Mesodermal cell (in vitro differentiated cells): ENCODE measurements around the gene ZXDC.

Experiments
- H3K27ac ChIP-seq: 2 replicates; pipeline ENCODE4 v1.7.0; 2013; ENCODE audit warnings: mild to moderate bottlenecking, low read depth, low read length, moderate library complexity; ENCODE audit not compliant: severe bottlenecking
- H3K36me3 ChIP-seq: 2 replicates; pipeline ENCODE4 v1.7.1; 2013; ENCODE audit warnings: mild to moderate bottlenecking, low read length, moderate library complexity; ENCODE audit not compliant: control insufficient read depth, insufficient read depth
- H3K4me1 ChIP-seq: one replicate; pipeline ENCODE4 v1.7.1; 2013; ENCODE audit warnings: mild to moderate bottlenecking, low read length; ENCODE audit not compliant: insufficient read depth, control insufficient read depth, poor library complexity, severe bottlenecking
- H3K4me3 ChIP-seq: 2 replicates; pipeline ENCODE4 v1.7.0; 2013; ENCODE audit warnings: low read length, control low read depth, mild to moderate bottlenecking; ENCODE audit not compliant: insufficient read depth, poor library complexity, severe bottlenecking; ENCODE audit errors: extremely low read depth
- H3K9me3 ChIP-seq: 2 replicates; pipeline ENCODE4 v1.7.1; 2013; ENCODE audit warnings: mild to moderate bottlenecking, low read length, moderate library complexity; ENCODE audit not compliant: control insufficient read depth
- WGBS, 2 experiments: methylation state at CpG; one replicate each; pipeline ENCODE4 v1.1.5; 2013; ENCODE audit warnings: missing lambda C conversion rate in 2 of 2; ENCODE audit not compliant: insufficient coverage in 2 of 2; 5-methylcytosine and 5-hydroxymethylcytosine counted together

The ZXDC gene

DNA sequence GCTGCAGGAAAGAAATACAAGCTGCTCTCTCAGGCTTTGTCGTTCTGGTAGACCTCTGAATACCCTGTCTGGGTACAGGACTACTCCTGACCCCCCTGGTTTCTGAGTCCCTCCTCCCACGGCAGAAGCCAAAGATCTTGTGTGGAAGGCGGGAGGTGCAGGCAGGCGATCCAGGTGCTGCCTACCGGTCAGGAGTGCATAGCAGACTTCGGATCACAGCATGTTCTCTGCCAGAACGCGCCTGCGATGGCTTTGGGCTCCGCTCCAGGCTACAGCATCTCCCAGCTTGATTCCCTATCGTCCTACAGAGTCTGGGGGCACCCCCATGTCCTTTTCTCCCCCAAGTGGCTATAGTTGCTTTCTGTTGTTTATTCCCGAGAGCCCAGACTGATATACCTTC, 83.4 kb downstream of the ZXDC start:
- H3K36me3 ChIP-seq = no peaks in the 10 kb centered on the region
- no peak overlapping the region for H3K4me3 ChIP-seq
- H3K27ac ChIP-seq = no peak overlapping the region
- H3K4me1 ChIP-seq = peaks cover 4% of the 10 kb centered on the region
- H3K9me3 ChIP-seq = no peaks in the 10 kb centered on the region
- 85 to 88% methylated on average over 10 of the region's 12 CpGs for WGBS, 2 experiments

DNA sequence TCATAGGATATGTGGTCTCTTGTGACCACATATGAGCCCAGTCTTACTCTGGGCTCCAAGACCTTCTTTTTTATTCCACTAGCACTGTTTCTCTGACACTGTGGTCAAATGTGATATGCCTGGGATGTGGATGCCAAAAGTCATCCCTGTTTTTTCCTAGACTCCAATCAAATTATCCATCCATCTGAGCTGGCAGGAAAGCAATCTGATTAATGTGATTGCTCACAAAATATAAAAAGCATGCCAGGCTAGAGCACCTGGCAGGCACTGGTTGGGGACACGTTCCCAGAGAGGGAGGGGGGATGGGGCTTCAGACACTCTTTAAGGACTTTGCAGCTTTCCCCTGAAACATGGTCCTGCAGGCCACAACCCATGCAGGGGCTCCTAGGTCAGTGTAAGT, 84.1 kb downstream of the ZXDC start:
- 69 to 83% methylated on average over 1 of the region's 1 CpG for WGBS, 2 experiments
- no peaks in the 10 kb centered on the region for H3K36me3 ChIP-seq
- H3K9me3 ChIP-seq = no peaks in the 10 kb centered on the region
- H3K4me3 ChIP-seq = no peak overlapping the region
- peaks cover 4% of the 10 kb centered on the region for H3K4me1 ChIP-seq
- no peak overlapping the region for H3K27ac ChIP-seq

DNA sequence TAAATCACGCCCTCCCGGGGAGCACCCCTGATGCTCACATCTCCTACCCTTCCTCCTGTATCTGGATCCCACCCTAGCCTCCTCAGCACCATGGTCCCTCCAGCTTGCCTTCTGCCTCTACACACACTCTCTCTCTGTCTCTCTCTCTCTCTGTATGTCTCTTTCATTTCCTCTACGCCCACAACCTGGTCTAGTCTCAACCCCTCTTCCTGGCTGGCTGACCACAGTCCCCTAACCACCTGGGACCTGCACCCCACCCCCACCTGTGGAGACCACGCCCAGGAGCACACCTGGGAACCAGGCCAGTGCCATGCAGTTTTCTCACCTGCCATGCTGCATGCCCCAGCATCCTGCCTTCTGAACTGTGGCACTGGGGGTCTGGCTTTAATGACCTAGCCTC, 84.9 kb downstream of the ZXDC start:
- Histone ChIP-seq H3K36me3 (no peaks in the 10 kb centered on the region), H3K27ac (no peak overlapping the region), H3K4me3 (no peak overlapping the region), H3K4me1 (peaks cover 4% of the 10 kb centered on the region), H3K9me3 (no peaks in the 10 kb centered on the region)
- WGBS, 2 experiments = 84 to 86% methylated on average over 2 to 4 of the region's 4 CpGs

DNA sequence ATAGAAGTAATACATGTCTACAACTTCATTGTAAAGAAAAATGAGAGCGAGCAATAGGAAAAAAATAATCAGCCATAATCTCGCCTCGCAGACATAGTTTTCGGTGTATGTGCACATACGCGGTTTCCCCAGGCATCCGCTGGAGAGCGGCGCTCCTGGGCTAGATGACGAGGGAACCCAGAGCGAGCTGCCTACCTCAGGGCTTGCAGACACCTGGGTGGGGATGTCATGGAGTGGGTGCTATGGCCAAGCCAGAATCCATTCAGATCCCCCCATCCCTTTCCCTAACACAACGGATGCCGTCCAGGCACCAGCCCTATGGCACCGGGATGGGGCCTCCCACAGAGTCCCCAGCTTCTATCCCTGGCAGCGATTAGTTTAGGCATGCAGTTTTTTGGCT, 85.5 kb downstream of the ZXDC start:
- Histone ChIP-seq H3K9me3 (no peaks in the 10 kb centered on the region), H3K27ac (no peak overlapping the region), H3K4me1 (peaks cover 2% of the 10 kb centered on the region), H3K36me3 (no peaks in the 10 kb centered on the region), H3K4me3 (no peak overlapping the region)
- 95% methylated on average over 11 to 13 of the region's 15 CpGs for WGBS, 2 experiments

DNA sequence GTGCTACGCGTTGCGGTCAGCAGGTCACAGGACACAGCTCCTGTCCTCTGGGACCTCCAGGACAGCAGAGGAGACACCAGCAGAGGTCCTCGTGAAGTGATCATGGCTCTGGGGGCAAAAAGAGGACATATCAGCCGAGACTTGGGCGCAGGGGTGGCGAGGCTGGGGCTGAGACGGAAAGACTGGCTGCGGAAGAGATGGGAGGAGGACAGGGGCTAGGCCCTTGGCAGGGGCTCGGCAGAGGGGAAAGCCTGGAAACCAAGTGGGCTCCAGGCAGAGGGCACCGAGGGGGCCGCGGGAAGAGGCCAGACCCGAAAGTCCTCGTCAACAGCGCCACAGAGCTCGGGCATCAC, 85.9 kb downstream of the ZXDC start:
- H3K27ac ChIP-seq = no peak overlapping the region
- WGBS, 2 experiments = 77 to 78% methylated on average over 12 to 13 of the region's 17 CpGs
- H3K4me3 ChIP-seq = no peak overlapping the region
- H3K9me3 ChIP-seq = no peaks in the 10 kb centered on the region
- H3K4me1 ChIP-seq = no peaks in the 10 kb centered on the region
- no peaks in the 10 kb centered on the region for H3K36me3 ChIP-seq

DNA sequence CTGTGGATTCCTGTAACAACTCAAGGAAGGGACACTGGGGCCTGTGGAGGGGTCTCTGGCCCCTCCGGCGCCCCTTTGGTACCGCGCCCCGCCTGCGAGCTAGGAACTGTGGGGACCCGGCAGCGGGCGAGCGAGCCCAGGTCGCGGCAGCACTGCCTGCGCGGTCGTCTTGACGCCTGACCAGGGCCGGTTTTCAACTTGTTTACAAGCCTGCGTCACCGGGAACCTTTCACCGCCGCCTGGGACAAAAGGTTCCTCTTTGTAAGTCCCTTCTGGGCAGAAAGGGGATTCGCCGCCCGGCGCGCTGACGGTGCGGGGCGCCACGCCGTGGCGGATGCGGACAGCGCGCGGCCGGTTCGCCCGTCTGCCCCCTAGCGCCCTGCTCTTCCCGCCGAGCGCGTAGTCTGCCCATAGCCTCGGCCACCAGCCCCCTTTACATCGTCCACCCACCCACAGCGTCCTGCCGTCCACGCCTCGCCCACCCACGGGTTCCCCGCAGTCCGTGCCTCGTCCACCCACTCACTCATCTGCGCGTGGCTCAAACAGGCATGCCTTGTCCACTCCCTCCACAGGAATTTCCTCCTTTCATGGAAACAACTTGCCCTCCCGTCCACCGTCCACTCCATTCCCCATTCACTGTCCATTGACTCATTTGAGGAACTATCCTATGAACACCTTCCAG, 86.4 kb downstream of the ZXDC start:
- WGBS, 2 experiments = 9 to 10% methylated on average over 37 to 54 of the region's 58 CpGs
- Histone ChIP-seq H3K9me3 (no peaks in the 10 kb centered on the region), H3K4me3 (peak overlapping the region; percentile 5), H3K4me1 (no peaks in the 10 kb centered on the region), H3K36me3 (no peaks in the 10 kb centered on the region), H3K27ac (peak overlapping the region; percentile 79)
